Right cardiac atrium (tissue), 5 donors: ENCODE results near the gene RPTOR. TPM values are rescaled to one million over a fixed set of nuclear protein-coding genes. Genes with fewer than 3 reads are reported as not detected.
A peak's percentile ranks its signal among the peaks of the same experiment; 100 is the strongest.

Experiments
- ATAC-seq, 2 donors: fragments of 200-7000 bp; cut with Tn5 transposase; one replicate each; pipeline versions ENCODE4 v1.8.0 to v1.9.1; 2020; ENCODE audit warnings: moderate library complexity in 2 of 2, mild to moderate bottlenecking in 1 of 2
- DNase-seq, 3 donors: peaks; one replicate each; pipeline ENCODE4 v3.0.0-alpha.2; 2020
- H3K27ac ChIP-seq: one replicate; pipeline ENCODE4 v1.5.1; 2013; ENCODE audit warnings: mild to moderate bottlenecking, low read length, control low read depth, moderate library complexity
- H3K27me3 ChIP-seq: one replicate; pipeline ENCODE4 v1.6.1; 2013; ENCODE audit not compliant: control insufficient read depth, insufficient read depth
- H3K4me1 ChIP-seq: one replicate; pipeline ENCODE4 v1.6.1; 2013; ENCODE audit warnings: low read length; ENCODE audit not compliant: control insufficient read depth, insufficient read depth
- H3K4me3 ChIP-seq: one replicate; pipeline ENCODE4 v1.5.1; 2013; ENCODE audit warnings: low read length, control low read depth
- H3K9me3 ChIP-seq: one replicate; pipeline ENCODE4 v1.6.1; 2013; ENCODE audit warnings: low read length; ENCODE audit not compliant: control insufficient read depth
- WGBS: extraction: QIAGEN DNeasy Blood & Tissue Kit; methylation state at CpG from one replicate; pipeline ENCODE4 v1.1.7; 2013; 5-methylcytosine and 5-hydroxymethylcytosine counted together
- intact Hi-C, 4 donors: fragments of 100-400 bp; cut with DNase I; formaldehyde crosslinking; loops; one replicate each; pipeline versions ENCODE4 v1.11.0 to v1.14.0; 2022 to 2023
- polyA plus RNA-seq: library from polyadenylated mRNA; stranded (reverse); fragments of 200-250 nt; gene quantifications from one replicate; pipeline ENCODE4 v1.2.3, GENCODE V29; 2013
- total RNA-seq, 4 donors: library from RNA; stranded (reverse); fragmentation: NEBNext Ultra II Directional; extraction: Animal tissue kit (Norgen Biotek cat#: 25700); gene quantifications; one replicate each; pipeline ENCODE4 v1.2.1, GENCODE V29; 2021
- donor health status: healthy with polysubstance abuse.
- donor health status: DM: no; HTN: yes; CAD: no.
- donor health status: DM: no; HTN: no; CAD: no.
- donor health status: DM: no; HTN: yes; CAD: no; lungs with severe emphysema.
- donor health status: DM: yes; HTN: yes; CAD: no.

Gene RPTOR
- total and polyA plus RNA-seq, 5 donors, result 15.2 to 27.0 (median 25.3) TPM

DNA sequence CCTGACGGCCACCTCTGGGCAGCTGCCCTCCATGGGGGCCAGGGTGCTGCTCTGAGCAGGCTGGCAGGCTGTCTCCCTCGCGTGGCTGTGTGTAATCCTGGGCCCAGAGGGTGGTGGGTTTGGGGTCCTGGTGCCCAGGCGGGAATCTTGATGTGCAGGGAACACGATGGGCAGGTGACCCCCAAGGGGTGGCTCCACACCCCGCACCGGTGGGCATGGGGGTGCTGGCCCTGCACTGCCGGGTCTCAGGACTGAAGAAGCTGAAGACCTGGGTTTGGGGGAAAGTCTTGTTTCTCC, 455.6 kb downstream of the RPTOR start:
- no peak overlapping the region for H3K27ac ChIP-seq
- no peaks in the 10 kb centered on the region for H3K4me1 ChIP-seq
- 92% methylated on average over 8 of the region's 8 CpGs for WGBS
- H3K27me3 ChIP-seq, result no peaks in the 10 kb centered on the region
- ATAC-seq (no peak), DNase-seq (peak in 1 of 3 donors; percentile 40)
- H3K9me3 ChIP-seq, result no peaks in the 10 kb centered on the region
- no peak overlapping the region for H3K4me3 ChIP-seq
- intact Hi-C loops, result no loop called here

DNA sequence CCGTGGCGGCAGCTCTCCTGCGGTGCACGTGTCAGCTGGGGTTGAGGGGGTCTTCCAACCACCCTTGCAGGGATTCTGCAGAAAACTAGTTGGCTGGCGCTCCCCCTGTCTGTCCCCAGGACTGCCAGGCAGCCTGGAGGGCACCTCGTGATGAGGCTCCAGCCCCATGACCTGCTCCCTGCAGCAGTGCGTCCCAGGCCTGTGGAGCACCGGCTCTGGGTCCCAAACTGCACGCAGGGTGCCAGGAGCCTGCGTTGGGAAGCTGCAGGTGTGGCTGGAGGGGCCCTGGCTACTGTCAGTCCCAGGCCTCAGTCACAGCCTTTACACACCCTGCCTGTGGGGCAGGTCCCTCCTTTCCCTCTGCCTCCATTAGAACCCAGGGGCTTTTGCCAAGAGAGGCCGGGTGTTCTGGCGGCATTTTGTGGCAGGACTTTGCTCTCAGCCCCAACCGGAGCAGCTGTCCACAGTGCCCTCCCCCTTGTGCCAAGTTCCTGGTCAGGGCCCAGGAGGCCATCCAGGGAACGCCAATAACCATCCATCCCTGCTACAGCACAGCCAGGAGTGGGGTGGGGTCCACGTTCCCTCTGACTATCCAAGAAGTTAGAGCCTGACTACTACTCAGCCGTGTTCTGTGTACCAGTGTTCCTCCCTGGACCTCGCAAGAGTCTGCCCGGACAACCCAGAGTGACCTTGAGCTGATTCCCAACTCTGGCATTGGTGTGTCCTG, 456.2 kb downstream of the RPTOR start:
- DNase-seq (peak in 1 of 3 donors; percentile 53), ATAC-seq (peak; percentile 4 to 6)
- no peak overlapping the region for H3K4me3 ChIP-seq
- intact Hi-C loops, result no loop called here
- no peaks in the 10 kb centered on the region for H3K4me1 ChIP-seq
- H3K27me3 ChIP-seq, result no peaks in the 10 kb centered on the region
- 68% methylated on average over 18 of the region's 18 CpGs for WGBS
- H3K9me3 ChIP-seq, result no peaks in the 10 kb centered on the region
- no peak overlapping the region for H3K27ac ChIP-seq

DNA sequence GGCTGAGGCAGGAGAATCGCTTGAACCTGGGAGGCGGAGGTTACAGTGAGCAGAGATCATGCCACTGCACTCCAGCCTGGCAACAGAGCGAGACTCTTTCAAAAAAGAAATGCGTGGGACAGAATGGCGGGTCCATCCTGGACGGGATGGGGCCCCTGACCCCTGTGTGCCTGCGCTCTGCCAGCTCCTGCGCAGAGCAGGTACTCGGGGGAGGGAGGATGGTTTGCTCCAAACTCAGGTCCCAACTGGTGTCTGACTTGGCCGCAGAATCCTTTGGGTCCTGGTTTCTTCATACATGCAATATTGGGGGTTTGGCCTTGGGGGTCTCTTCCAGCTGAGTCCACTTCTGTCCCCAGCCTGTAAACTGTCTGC, 457.4 kb downstream of the RPTOR start:
- Histone ChIP-seq H3K4me3 (no peak overlapping the region), H3K4me1 (no peaks in the 10 kb centered on the region), H3K9me3 (no peaks in the 10 kb centered on the region), H3K27me3 (no peaks in the 10 kb centered on the region), H3K27ac (no peak overlapping the region)
- 77% methylated on average over 10 of the region's 10 CpGs for WGBS
- peak in 2 of 3 donors; percentile 17 to 37 for DNase-seq
- intact Hi-C loops, result no loop called here
- ATAC-seq, result peak in 1 of 2 donors; percentile 3

DNA sequence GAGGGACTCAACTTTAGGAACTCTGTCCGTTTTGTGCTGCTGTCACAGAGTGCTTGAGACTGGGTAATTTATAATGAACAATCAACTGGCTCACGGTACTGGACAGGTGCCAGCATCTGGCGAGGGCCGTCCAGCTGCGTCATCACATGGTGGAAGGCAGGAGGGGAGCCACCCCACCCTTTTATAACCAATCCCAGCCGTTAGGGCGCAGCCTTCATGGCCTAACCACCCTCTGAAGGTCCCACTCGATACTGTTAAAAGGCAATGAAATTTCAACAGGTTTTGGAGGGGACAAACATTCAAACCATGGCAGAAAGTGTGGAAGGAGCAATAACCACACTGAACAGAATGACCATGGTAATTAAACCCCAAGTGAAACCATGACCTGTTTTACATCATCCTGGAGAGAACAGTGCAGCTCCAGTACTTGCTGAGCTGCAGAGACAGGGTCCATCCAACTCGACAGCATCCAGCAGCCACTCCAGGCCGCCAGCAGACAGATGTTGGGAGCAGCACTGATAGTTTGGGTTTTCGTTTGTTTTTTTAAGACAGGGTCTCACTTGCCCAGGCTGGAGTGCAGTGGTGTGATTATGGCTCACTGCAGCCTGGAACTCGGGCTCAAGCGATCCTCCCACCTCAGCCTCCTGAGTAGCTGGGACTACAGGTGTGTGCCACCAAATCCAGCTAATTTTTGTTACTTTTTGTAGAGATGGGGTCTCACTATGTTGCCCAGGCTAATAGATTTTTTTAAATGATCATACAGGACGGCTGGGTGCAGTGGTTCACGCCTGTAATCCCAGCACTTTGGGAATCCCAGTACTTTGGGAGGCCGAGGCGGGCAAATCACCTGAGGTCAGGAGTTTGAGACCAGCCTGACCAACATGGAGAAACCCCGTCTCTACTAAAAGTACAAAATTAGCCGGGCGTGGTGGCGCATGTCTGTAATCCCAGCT, 458.0 kb downstream of the RPTOR start:
- Histone ChIP-seq H3K27ac (no peak overlapping the region), H3K27me3 (no peaks in the 10 kb centered on the region), H3K4me3 (no peak overlapping the region), H3K9me3 (no peaks in the 10 kb centered on the region), H3K4me1 (no peaks in the 10 kb centered on the region)
- intact Hi-C loops, result no loop called here
- peak; percentile 83 to 89 (median 88) for DNase-seq
- WGBS, result 42% methylated on average over 21 of the region's 21 CpGs
- peak; percentile 51 to 67 for ATAC-seq

DNA sequence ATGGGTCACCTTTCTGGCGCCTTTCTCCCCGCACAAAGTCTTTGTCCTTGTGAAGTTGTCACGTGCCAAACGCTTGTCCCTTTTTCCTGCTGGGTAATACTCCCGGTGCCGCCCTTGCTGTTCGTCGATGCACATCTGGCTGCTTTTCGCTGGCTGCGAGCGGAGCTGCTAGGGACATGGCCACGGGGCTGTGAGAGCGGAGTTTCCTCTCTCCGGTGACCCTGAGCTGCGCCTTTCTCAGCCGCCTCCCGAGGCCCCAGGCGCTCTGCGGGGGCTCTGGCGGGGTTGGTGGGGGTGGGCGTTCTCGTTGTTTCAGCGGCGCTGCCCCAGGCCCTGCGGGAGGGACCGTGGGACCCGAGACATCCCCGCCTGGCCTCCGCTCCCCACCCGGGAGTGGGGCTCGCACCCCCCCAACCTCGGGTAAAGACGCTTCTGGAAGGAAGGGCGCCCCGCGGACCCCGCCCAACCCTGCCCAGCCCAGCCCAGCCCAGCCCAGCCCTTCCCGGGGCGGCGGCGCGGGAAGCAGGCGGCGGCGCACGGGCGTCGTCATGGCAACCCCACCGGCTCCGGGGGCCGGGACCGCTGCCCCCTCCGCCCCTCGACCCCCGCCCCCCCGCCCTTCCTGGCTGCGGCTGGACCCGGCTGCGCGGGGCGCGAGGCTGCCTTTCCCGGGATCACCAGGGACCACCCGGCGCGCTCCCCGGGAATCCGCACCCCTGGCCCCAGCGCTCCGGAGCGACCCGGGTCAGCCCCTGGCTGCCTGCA, 459.3 kb downstream of the RPTOR start:
- 4% methylated on average over 72 of the region's 72 CpGs for WGBS

DNA sequence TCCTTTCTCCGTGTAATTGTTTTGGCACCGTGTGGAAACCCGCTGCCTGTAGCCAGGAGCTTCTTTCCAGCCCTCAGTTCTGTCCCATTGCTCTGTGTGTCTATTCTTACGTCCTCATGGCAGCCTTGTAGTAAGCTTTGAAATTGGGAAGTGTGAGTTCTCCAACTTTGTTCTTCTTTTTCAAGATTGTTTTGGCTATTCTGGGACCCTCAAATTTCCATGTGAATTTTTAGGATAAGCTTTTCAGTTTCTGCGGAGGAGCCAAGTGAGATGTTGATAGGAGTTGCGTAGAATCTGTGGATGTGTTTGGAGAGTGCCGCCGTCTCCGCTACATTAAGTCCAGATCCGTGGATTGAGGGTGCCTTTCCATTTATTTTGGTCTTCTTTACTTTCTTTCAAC, 462.3 kb downstream of the RPTOR start:
- Histone ChIP-seq H3K4me3 (no peak overlapping the region), H3K4me1 (no peaks in the 10 kb centered on the region), H3K27ac (no peak overlapping the region), H3K27me3 (no peaks in the 10 kb centered on the region), H3K9me3 (no peaks in the 10 kb centered on the region)
- DNase-seq (no peak), ATAC-seq (no peak)
- WGBS, result 61% methylated on average over 10 of the region's 10 CpGs
- intact Hi-C loops, result no loop called here

More for the DNA sequence above, 459.3 kb downstream of the RPTOR start:
- no peaks in the 10 kb centered on the region for H3K4me1 ChIP-seq
- peak in 1 of 2 donors; percentile 11 for ATAC-seq
- no peaks in the 10 kb centered on the region for H3K9me3 ChIP-seq
- no peak overlapping the region for H3K27ac ChIP-seq
- peak overlapping the region; percentile 23 for H3K4me3 ChIP-seq
- peak; percentile 33 to 69 (median 66) for DNase-seq
- H3K27me3 ChIP-seq, result no peaks in the 10 kb centered on the region
- intact Hi-C loops, result no loop called here

DNA sequence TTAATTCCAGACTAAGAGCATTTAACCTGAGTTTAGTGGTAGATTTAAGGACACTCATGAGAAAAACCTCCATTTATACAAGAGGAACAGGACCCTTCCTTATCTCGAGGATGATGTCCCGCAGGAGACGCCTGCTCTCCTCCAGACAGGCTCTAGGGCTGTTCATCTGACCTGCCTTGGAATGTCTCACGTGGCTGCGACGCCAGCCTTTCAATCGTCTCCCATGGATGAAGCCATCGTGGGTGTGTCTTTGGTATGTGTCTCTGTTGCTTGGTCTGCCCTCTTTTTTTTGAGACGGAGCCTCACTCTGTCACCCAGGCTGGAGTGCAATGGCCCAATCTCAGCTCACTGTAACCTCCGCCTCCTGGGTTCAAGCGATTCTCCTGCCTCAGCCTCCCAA, 463.5 kb downstream of the RPTOR start:
- Histone ChIP-seq H3K9me3 (no peaks in the 10 kb centered on the region), H3K4me3 (no peak overlapping the region), H3K27me3 (no peaks in the 10 kb centered on the region), H3K4me1 (no peaks in the 10 kb centered on the region), H3K27ac (no peak overlapping the region)
- 66% methylated on average over 11 of the region's 11 CpGs for WGBS
- peak in 2 of 3 donors; percentile 13 to 20 for DNase-seq
- intact Hi-C loops, result no loop called here
- ATAC-seq, result no peak

DNA sequence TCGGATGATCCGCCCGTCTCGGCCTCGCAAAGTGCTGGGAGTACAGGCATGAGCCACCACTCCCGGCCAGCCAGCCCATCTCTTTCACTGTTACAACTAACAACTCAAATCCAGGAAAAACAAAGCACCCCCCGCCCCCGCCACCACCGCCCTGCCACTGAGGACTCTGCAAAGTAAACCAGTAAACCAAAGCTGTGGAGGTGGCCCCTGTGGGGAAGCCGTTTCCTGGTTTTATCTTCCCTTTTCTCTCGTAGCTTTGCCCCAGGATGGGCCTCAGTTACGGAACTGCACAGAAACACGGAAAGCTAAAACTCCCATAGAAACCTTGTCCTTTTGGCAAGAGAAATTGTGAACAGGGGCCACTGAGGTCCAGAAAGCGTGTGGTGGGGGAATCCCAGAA, 464.5 kb downstream of the RPTOR start:
- Histone ChIP-seq H3K9me3 (no peaks in the 10 kb centered on the region), H3K4me1 (no peaks in the 10 kb centered on the region), H3K27me3 (no peaks in the 10 kb centered on the region), H3K4me3 (no peak overlapping the region), H3K27ac (no peak overlapping the region)
- DNase-seq, result peak in 2 of 3 donors; percentile 42 to 46
- intact Hi-C loops, result no loop called here
- 83% methylated on average over 14 of the region's 14 CpGs for WGBS
- ATAC-seq, result no peak

DNA sequence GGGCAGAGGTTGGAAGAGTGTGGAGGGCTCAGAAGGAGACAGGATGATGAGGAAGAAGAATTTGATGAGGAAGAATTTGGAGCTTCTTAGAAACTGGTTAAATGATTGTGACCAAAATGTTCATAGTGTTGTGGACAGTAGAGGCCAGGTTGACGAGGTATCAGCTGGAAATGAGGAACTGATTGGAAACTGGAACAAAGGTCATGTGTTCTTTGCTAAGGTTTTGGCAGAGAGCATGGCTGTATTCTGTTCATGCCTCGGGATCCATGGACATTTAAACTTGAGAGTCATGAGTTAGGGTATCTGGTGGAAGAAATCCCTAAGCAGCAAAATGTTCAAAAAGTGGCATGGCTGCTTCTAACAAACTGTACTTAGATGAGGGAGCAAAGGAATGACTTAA, 466.3 kb downstream of the RPTOR start:
- intact Hi-C loops, result no loop called here

DNA sequence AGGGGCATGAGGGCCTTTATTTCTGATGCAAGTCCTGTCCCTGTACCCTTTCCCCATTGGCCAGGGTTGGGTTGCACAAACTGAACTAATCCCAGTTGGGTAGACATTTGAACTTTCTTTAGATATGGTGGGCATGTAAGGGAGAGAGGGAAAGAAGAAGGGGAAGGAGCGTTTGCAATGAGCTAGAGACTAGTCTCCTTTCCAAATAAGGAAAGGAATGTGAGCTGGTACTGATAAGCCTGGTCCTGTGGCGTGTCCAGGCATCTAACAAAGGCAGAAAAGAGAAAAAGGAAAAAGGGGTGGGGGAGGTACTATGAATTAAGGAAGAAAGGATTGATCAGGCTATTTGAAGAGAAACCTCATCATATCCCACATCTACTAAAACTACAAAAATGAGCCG, 467.3 kb downstream of the RPTOR start:
- Histone ChIP-seq H3K9me3 (no peaks in the 10 kb centered on the region), H3K27ac (no peak overlapping the region), H3K4me1 (no peaks in the 10 kb centered on the region), H3K27me3 (no peaks in the 10 kb centered on the region), H3K4me3 (no peak overlapping the region)
- 57% methylated on average over 3 of the region's 3 CpGs for WGBS
- ATAC-seq (no peak), DNase-seq (no peak)
- intact Hi-C loops, result no loop called here

More for the DNA sequence above, 466.3 kb downstream of the RPTOR start:
- H3K4me1 ChIP-seq, result no peaks in the 10 kb centered on the region
- no peak for DNase-seq
- 84% methylated on average over 2 of the region's 2 CpGs for WGBS
- H3K4me3 ChIP-seq, result no peak overlapping the region
- H3K9me3 ChIP-seq, result no peaks in the 10 kb centered on the region
- no peaks in the 10 kb centered on the region for H3K27me3 ChIP-seq
- H3K27ac ChIP-seq, result no peak overlapping the region
- no peak for ATAC-seq
